B cell (primary cell): ENCODE results near the gene VAPB.

Experiments used
- CTCF ChIP-seq: fragments of 200-600 bp; IDR thresholded peaks from one replicate; pipeline ENCODE4 v1.8.0; 2022; ENCODE audit warnings: antibody characterized with exemption, mild to moderate bottlenecking
- EZH2 ChIP-seq: IDR thresholded peaks from 2 replicates; pipeline ENCODE4 v1.6.1; 2012; ENCODE audit warnings: borderline replicate concordance, low read depth, mild to moderate bottlenecking, moderate library complexity, low read length; ENCODE audit not compliant: insufficient read depth, poor library complexity, severe bottlenecking

- no peak for TF ChIP-seq CTCF
- TF ChIP-seq EZH2 = no peak
These were observed 26.9 kb upstream of the VAPB start for GRCh38 chr20:58362206-58362516.
